Activated CD8-positive, alpha-beta memory T cell treated with anti-CD3 and anti-CD28 coated beads for 48 hours (primary cell): Measurements from ENCODE around the gene OR10H5.
"Not testable (repeated sequence)": the region's sequence is repeated elsewhere in the genome, so short reads cannot be mapped to it uniquely, and the experiment has no call there.

Experiments used
- DNase-seq, 3 experiments: peaks; one replicate each; pipeline ENCODE4 v3.0.0-alpha.2; 2020; ENCODE audit warnings: low read depth in 2 of 3, low spot score in 2 of 3

The OR10H5 gene

DNA sequence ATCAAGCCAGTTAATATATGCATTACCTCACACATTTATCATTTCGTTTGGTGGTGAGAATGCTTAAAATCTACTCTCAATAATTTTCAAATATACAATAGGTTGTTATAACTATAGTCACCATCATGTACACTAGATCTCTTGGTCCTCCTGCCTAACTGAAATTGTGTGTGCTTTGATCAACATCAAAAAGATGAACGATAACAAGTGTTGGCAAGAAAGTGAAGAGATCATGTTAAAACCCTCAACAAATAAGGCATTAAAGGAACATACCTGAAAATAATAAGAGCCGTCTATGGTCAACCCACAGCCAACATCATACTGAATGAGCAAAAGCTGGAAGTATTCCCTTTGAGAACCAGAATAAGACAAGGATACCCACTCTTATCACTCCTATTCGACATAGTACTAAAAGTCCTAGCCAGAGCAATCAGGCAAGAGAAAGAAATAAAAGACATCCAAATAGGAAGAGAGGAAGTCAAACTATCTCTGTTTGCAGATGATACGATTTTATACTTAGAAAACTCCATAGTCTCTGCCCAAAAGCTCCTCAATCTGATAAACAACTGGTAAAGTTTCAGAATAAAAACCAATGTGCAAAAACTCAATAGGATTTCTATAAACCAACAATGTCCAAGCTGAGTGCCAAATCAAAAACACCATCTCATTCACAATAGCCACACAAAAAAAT is 55.9 kb downstream of the OR10H5 start:
- no peak for DNase-seq

DNA sequence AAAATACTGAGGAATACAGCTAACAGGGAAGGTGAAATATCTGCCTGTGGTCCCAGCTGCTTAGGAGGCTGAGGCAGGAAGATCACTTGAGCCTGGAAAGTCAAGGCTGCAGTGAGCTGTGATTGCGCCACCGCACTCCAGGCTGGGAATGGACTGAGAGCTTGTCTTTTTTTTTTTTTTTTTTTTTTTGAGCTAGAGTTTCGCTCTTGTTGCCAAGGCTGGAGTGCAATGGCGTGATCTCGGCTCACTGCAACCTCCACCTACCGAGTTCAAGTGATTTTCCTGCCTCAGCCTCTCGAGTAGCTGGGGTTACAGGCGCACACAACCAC is 56.4 kb downstream of the OR10H5 start:
- DNase-seq = not testable (repeated sequence)

GRCh38 chr19:15846923-15847322 is 59.5 kb downstream of the OR10H5 start:
- DNase-seq = no peak

DNA sequence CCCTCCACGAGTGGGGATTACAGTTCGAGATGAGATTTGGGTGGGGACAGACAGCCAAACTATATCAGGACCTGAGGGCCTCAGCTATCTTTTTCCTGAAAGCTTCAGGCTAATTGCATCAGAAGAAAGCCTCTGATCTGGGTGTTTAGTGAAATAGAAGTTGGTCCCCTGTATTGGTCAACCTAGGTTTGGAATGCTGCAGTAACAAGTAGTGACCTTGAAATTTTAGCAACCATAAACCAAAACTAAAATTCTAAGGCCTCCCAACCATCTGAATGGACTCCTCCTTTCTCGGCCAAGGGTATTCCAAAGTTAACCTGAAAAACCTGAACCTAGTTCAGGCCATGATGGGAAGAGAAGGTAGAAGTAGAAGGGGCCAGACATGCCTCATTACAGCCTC is 62.9 kb downstream of the OR10H5 start:
- no peak for DNase-seq
